Measurements from ENCODE around the gene CIAO1. TPM values are rescaled to one million over a fixed set of nuclear protein-coding genes. Genes with fewer than 3 reads are reported as not detected.

Gene CIAO1
- total RNA-seq, 2 experiments from 2014 or later = 55.4 to 55.6 TPM

DNA sequence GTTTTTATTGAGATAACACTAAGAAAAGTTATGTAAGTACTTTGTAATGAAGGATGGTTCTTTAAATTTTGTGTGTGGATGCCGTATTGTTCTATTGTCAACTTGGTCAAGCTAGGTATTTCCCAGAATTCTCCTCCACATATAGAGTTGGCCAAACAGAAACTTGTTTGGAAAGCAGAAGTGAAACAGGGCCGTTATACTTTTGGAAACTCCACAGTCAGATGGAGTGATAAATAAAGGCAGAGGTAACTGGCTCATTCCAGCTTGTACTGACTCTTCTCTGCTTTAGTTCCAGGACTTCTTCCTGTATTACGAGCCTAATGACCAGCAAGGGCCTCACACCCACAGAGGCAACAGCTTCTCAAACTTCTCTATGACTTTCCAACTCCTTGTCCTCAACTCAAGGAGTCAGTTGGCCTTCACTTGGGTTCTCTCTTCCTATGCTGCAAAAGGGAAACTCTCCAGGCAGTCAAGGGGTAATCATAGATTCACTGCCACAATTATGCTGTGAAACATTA, 41.0 kb upstream of the CIAO1 start:
- H3K36me3 ChIP-seq (ENCODE audit: insufficient read depth, low read length) = no peaks in the 10 kb centered on the region
- H3K27ac ChIP-seq (ENCODE audit: low read depth in 1 of 2, low read length in 2 of 2) = no peak overlapping the region
- Mint-ChIP-seq H3K36me3 (ENCODE audit: low read depth) (no peaks in the 10 kb centered on the region), H3K27me3 (no peaks in the 10 kb centered on the region), H3K27ac (no peak overlapping the region), H3K9me3 (no peaks in the 10 kb centered on the region), H3K4me3 (no peak overlapping the region), H3K4me1 (ENCODE audit: low read depth) (no peaks in the 10 kb centered on the region)
- TF ChIP-seq, protein P1, sequence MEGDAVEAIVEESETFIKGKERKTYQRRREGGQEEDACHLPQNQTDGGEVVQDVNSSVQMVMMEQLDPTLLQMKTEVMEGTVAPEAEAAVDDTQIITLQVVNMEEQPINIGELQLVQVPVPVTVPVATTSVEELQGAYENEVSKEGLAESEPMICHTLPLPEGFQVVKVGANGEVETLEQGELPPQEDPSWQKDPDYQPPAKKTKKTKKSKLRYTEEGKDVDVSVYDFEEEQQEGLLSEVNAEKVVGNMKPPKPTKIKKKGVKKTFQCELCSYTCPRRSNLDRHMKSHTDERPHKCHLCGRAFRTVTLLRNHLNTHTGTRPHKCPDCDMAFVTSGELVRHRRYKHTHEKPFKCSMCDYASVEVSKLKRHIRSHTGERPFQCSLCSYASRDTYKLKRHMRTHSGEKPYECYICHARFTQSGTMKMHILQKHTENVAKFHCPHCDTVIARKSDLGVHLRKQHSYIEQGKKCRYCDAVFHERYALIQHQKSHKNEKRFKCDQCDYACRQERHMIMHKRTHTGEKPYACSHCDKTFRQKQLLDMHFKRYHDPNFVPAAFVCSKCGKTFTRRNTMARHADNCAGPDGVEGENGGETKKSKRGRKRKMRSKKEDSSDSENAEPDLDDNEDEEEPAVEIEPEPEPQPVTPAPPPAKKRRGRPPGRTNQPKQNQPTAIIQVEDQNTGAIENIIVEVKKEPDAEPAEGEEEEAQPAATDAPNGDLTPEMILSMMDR (IDR thresholded peaks at IDR 0.05) = no peak
- no peak overlapping the region for H3K4me3 ChIP-seq (ENCODE audit: low read length)
- no peak for ATAC-seq (ENCODE audit: poor library complexity)
- intact Hi-C loops (cut with DNase I, micrococcal nuclease) = no loop called here
- POLR2A ChIA-PET = interaction anchor here (2.0 kb wide), 1 partner anchor 17 kb away, joined by 7 read pairs; the partner anchor contains the start of gene STARD7
- CTCF ChIA-PET = no interaction called here
- peak in 2 of 14 experiments; percentile 56 to 62 for DNase-seq
- H3K4me1 ChIP-seq (ENCODE audit: insufficient read depth, low read length) = no peaks in the 10 kb centered on the region
- no peaks in the 10 kb centered on the region for H3K27me3 ChIP-seq (ENCODE audit: control insufficient read depth in 1 of 2, insufficient read depth in 2 of 2, low read length in 2 of 2)
- no peaks in the 10 kb centered on the region for H3K9me3 ChIP-seq (ENCODE audit: control insufficient read depth in 1 of 2, insufficient read depth in 1 of 2, low read length in 2 of 2)

DNA sequence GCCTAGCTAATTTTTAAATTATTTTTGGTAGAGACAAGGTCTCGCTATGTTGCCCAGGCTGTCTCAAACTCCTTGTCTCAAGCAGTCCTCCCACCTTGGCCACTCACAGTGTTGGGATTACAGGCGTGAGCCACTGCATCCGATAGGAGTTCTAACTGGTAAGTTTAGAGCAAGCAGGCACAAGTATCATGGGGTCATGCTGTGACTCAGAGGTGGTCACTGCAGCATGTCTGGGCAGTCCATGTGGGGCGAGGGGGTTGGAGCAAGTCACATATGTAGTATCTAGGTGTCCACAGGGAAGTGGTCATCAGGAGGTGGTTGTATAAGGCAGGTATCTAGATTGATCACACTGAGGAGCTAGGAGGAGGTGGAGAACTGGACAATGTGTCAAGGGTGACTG, 34.7 kb upstream of the CIAO1 start:
- Mint-ChIP-seq H3K27me3 (no peaks in the 10 kb centered on the region), H3K27ac (no peak overlapping the region), H3K4me1 (ENCODE audit: low read depth) (no peaks in the 10 kb centered on the region), H3K4me3 (no peak overlapping the region), H3K9me3 (no peaks in the 10 kb centered on the region), H3K36me3 (ENCODE audit: low read depth) (no peaks in the 10 kb centered on the region)
- no peaks in the 10 kb centered on the region for H3K27me3 ChIP-seq (ENCODE audit: control insufficient read depth in 1 of 2, insufficient read depth in 2 of 2, low read length in 2 of 2)
- DNase-seq = no peak
- ChIA-PET CTCF (no interaction called here), POLR2A (interaction anchor here (1.5 kb wide), 1 partner anchor 10 kb away, joined by 3 read pairs; no protein-coding TSS in a partner anchor)
- no peaks in the 10 kb centered on the region for H3K36me3 ChIP-seq (ENCODE audit: insufficient read depth, low read length)
- H3K4me1 ChIP-seq (ENCODE audit: insufficient read depth, low read length) = no peaks in the 10 kb centered on the region
- H3K9me3 ChIP-seq (ENCODE audit: control insufficient read depth in 1 of 2, insufficient read depth in 1 of 2, low read length in 2 of 2) = no peaks in the 10 kb centered on the region
- TF ChIP-seq, protein P1 (IDR thresholded peaks at IDR 0.05) = no peak
- no peak overlapping the region for H3K27ac ChIP-seq (ENCODE audit: low read depth in 1 of 2, low read length in 2 of 2)
- ATAC-seq (ENCODE audit: poor library complexity) = no peak
- H3K4me3 ChIP-seq (ENCODE audit: low read length) = no peak overlapping the region
- intact Hi-C loops (cut with DNase I, micrococcal nuclease) = no loop called here

DNA sequence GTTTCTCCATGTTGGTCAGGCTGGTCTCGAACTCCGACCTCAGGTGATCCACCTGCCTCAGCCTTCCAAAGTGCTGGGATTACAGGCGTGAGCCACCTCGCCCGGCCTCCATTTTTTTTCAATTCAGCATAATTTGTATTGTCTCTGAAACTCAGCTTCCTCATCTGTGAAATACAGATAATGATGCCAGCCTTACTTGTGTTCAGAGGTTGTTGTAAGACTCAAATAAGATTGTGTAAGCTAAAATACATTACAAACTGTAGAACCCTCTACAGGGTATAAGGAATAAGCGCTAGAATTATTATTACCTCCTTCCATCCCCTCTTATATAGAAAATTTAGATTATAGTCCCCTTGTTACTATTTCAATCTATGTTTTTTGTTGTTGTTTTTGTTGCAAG, 32.6 kb upstream of the CIAO1 start:
- ChIA-PET POLR2A (no interaction called here), CTCF (no interaction called here)
- H3K9me3 Mint-ChIP-seq = no peaks in the 10 kb centered on the region
- no peak overlapping the region for H3K4me3 ChIP-seq (ENCODE audit: low read length)
- H3K4me1 ChIP-seq (ENCODE audit: insufficient read depth, low read length) = no peaks in the 10 kb centered on the region
- no peaks in the 10 kb centered on the region for H3K36me3 ChIP-seq (ENCODE audit: insufficient read depth, low read length)
- H3K27me3 Mint-ChIP-seq = no peaks in the 10 kb centered on the region
- no peak overlapping the region for H3K4me3 Mint-ChIP-seq
- TF ChIP-seq, protein P1 (IDR thresholded peaks at IDR 0.05) = no peak
- no peak overlapping the region for H3K27ac ChIP-seq (ENCODE audit: low read depth in 1 of 2, low read length in 2 of 2)
- H3K4me1 Mint-ChIP-seq (ENCODE audit: low read depth) = no peaks in the 10 kb centered on the region
- H3K36me3 Mint-ChIP-seq (ENCODE audit: low read depth) = no peaks in the 10 kb centered on the region
- ATAC-seq (ENCODE audit: poor library complexity) (no peak), DNase-seq (no peak)
- intact Hi-C loops (cut with DNase I, micrococcal nuclease) = no loop called here
- H3K27me3 ChIP-seq (ENCODE audit: control insufficient read depth in 1 of 2, insufficient read depth in 2 of 2, low read length in 2 of 2) = no peaks in the 10 kb centered on the region
- no peaks in the 10 kb centered on the region for H3K9me3 ChIP-seq (ENCODE audit: control insufficient read depth in 1 of 2, insufficient read depth in 1 of 2, low read length in 2 of 2)
- no peak overlapping the region for H3K27ac Mint-ChIP-seq
